GM21723 (cell line): Measurements from ENCODE around the gene VPS11.
A peak's percentile ranks its signal among the peaks of the same experiment; 100 is the strongest.

Experiments
- ATAC-seq: cut with Tn5 transposase; IDR thresholded peaks from one replicate; pipeline ENCODE4 v1.9.1; 2021; ENCODE audit warnings: mild to moderate bottlenecking, moderate library complexity; ENCODE audit not compliant: unreplicated experiment

VPS11 gene

GRCh38 chr11:119078675-119079420, 11.2 kb downstream of the VPS11 start:
- ATAC-seq: no peak

GRCh38 chr11:119081682-119082260, 14.2 kb downstream of the VPS11 start:
- no peak for ATAC-seq

GRCh38 chr11:119084663-119085436, 17.2 kb downstream of the VPS11 start, which contains the start of gene HMBS:
TSS of gene HMBS (plus strand) at chr11:119084881. CDS start at chr11:119085034, 153 bp downstream.
- ATAC-seq: peak; percentile 90

DNA sequence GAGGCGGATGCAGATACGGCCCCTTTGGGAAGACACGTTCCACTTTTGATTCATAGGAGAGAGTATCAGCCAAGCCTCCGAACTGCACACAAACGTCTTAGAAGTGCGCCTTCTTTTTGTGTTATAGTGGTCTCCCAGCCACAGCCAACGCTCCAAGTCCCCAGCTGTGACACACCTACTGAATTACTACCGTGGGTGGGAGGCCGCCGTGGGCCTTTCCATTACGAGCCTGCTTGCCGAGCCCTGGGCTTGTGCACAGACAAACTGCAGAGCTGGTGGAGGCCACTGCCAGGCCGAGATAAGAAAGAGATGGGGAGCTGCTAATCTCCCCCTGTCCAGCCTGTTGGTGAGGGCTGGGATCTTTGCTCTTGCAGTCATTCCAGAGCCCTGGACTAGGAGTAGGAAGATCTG, 17.8 kb downstream of the VPS11 start:
- peak; percentile 20 for ATAC-seq

DNA sequence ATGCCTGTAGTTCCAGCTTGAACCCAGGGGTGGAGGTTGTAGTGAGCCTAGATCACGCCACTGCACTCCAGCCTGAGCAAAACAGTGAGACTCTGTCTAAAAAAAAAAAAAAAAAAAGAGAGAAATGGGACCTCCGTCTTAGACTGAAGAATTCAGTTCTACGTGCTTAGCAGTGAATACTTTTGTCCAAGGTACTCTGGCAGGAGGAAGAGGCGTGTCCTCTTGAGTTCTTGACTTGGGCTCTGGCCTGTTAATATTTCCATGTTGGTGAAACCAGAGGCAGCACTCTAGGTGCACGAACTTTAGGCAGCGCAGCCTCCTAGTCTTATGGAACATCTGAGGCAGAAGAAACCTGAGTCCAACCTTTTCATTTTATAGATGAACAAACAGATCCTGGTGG, 19.5 kb downstream of the VPS11 start:
- ATAC-seq: no peak

GRCh38 chr11:119087747-119088241, 20.2 kb downstream of the VPS11 start:
- ATAC-seq: no peak

DNA sequence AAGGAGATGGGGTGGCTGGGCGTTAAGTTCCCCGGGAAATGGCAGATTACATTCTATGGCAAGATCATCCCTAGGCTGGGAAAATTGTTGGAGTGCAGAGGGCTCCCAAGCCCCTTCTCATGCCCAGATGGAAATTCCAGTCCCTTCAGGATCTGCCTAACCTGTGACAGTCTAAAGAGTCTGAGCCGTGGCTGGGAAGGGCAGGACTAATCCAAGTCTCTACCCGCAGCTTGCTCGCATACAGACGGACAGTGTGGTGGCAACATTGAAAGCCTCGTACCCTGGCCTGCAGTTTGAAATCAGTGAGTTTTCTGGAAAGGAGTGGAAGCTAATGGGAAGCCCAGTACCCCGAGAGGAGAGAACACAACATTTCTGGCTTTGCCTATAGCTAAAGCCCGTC, 20.8 kb downstream of the VPS11 start:
- no peak for ATAC-seq

GRCh38 chr11:119089319-119089718, 21.7 kb downstream of the VPS11 start:
- no peak for ATAC-seq

- ATAC-seq: no peak
Observed at GRCh38 chr11:119091178-119091577, 23.6 kb downstream of the VPS11 start.

- no peak for ATAC-seq
Observed at GRCh38 chr11:119091966-119092879, 24.6 kb downstream of the VPS11 start.

DNA sequence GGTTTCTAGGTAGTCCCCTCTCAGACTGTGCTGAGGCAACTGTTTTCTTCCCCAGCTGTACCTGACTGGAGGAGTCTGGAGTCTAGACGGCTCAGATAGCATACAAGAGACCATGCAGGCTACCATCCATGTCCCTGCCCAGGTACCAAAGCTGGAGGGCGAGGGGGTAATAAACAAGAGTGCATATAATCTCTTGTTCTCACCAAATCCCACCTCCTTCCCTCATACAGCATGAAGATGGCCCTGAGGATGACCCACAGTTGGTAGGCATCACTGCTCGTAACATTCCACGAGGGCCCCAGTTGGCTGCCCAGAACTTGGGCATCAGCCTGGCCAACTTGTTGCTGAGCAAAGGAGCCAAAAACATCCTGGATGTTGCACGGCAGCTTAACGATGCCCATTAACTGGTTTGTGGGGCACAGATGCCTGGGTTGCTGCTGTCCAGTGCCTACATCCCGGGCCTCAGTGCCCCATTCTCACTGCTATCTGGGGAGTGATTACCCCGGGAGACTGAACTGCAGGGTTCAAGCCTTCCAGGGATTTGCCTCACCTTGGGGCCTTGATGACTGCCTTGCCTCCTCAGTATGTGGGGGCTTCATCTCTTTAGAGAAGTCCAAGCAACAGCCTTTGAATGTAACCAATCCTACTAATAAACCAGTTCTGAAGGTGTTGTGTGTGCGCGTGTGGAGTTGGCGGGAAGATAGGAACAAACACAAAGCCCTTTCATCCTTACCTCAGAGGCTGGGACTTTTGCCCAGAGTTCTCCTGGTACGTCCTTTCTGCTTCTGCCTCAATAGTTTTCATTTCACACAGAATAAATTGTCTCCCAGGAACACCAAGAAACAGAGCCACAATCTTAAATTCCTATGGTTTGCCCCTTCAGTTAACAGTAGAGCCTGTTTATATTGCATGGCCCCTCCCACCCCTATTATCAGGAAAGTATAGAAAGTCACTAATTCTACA, 25.5 kb downstream of the VPS11 start:
- ATAC-seq: no peak

GRCh38 chr11:119093942-119094815, 26.6 kb downstream of the VPS11 start:
- ATAC-seq: peak; percentile 1

DNA sequence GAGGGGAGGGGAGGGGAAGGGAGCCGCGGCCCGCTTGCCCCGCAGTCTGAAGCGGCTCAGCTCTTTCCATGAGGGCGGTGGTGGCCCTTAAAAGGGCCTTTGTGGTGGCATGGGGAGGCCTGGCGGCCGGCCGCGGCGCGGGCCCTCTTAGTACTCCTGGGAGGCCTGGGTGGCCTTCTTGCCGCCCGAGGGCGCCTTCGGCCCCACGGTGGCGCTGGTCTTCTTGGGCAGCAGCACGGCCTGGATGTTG, 27.1 kb downstream of the VPS11 start:
- ATAC-seq: peak; percentile 47

- peak; percentile 84 for ATAC-seq
Observed at GRCh38 chr11:119095066-119095880, 27.7 kb downstream of the VPS11 start.

GRCh38 chr11:119099711-119100110, 32.1 kb downstream of the VPS11 start:
- no peak for ATAC-seq

DNA sequence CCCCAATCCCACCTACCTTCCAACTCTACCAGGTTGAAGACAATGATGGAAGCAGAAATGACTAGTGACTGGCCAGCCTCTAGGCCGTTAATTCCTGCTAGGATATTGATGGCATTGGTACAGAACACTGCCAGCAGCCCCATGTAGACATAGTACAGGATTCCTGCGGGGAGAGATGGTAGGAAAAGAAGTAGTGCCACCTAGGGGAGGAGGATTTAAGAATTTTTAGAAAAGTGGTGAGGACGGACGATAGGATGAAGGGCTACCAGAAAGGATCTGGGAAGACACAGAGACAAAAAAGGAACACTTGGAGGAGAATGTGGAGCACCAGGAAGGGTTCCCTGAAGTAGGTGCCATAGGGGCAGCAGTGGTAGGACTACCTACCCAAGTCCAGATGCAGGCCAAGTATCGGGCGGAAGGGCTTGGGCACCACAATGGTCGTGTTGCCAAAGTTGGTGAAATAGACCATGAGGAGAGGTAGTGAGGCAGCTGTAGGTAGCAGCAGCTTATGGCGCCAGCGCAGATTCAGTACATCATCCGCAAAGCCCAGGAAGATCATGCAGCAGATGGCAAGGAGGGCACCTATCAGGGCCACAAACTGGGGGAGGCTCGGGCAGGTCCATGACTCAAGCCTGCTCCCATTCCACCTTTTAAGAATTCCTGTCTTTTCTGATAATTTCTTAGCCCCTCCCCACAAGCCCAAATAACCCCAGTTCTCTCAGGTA, 32.8 kb downstream of the VPS11 start:
- ATAC-seq: no peak
